Activated T-helper 17 cell treated with anti-CD3 and anti-CD28 coated beads, Interleukin-2, amount 50 U/mL, for 72 hours (primary cell): Measurements from ENCODE around the gene FAM168A. TPM values are rescaled to one million over a fixed set of nuclear protein-coding genes. Genes with fewer than 3 reads are reported as not detected.

ENCODE experiments used
- ATAC-seq: fragments of 150-1000 bp; cut with Tn5 transposase; replicated peaks from 2 replicates; pipeline ENCODE4 v1.10.0; 2021; ENCODE audit warnings: mild to moderate bottlenecking, moderate library complexity
- H3K27ac Mint-ChIP-seq: one replicate; pipeline ENCODE4 v1.8.0; 2022; ENCODE audit warnings: mixed read lengths
- H3K27me3 Mint-ChIP-seq: one replicate; pipeline ENCODE4 v1.8.0; 2022; ENCODE audit warnings: mixed read lengths
- H3K36me3 Mint-ChIP-seq: one replicate; pipeline ENCODE4 v1.8.0; 2022; ENCODE audit warnings: low read depth, mild to moderate bottlenecking, mixed read lengths
- H3K4me1 Mint-ChIP-seq: one replicate; pipeline ENCODE4 v1.8.0; 2022; ENCODE audit warnings: mixed read lengths
- H3K4me3 Mint-ChIP-seq: one replicate; pipeline ENCODE4 v1.8.0; 2022; ENCODE audit warnings: mild to moderate bottlenecking, mixed read lengths
- H3K9me3 Mint-ChIP-seq: one replicate; pipeline ENCODE4 v1.8.0; 2022; ENCODE audit warnings: mixed read lengths
- total RNA-seq, 2 donors: library from RNA; stranded (reverse); gene quantifications; one replicate each; pipeline ENCODE4 v1.2.3, GENCODE V29; 2022

The FAM168A gene
- 10 to 100 TPM; 16.0 to 33.2 TPM for total RNA-seq

- Mint-ChIP-seq H3K27ac (peak within 1 kb of the TSS; percentile 98), H3K27me3 (no peaks in the 10 kb centered on the region), H3K4me3 (peak within 1 kb of the TSS; percentile 99), H3K36me3 (peaks cover 6% of the 10 kb centered on the region), H3K9me3 (no peaks in the 10 kb centered on the region), H3K4me1 (peaks cover 25% of the 10 kb centered on the region)
- peak; percentile 95 for ATAC-seq
Measured at GRCh38 chr11:73597956-73598718, at the start of gene FAM168A. FAM168A (minus strand) TSS chr11:73598112; CDS start chr11:73468474, 129,638 bp downstream.

DNA sequence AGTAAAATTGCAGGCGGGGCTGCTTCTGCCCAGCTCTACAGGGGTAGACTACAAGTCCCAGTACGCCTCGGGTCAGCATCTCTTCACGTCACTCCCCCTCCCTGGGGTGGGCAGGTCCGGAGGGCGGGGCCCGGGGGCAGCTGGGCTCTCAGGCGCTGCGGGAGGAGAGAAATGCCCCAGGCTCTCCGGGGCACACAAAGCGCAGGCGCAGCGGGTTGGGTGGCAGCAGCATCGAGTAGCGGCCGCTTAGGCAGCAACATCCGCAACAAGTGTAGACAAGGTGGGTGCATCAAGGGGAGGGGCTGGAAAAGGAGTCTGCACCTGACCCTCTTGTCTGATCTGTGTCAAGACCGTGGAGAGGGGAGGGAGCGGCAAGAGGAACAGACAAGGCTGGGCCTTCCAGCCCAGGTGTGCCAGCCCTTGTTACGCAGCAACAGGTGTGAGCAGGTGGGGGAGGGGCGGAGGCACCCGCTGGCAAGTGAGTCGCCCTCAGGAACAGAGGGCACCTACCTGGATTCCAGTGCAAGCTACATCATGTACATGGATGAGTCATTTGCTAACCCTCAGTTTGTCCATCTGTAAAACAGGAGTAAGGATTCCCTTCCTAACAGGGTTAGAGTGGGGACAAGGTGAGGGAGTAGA lies 49.7 kb upstream of the FAM168A start:
- peak overlapping the region; percentile 15 for H3K27ac Mint-ChIP-seq
- peak; percentile 100 for ATAC-seq
- peak overlapping the region; percentile 74 for H3K4me3 Mint-ChIP-seq
- no peaks in the 10 kb centered on the region for H3K9me3 Mint-ChIP-seq
- H3K4me1 Mint-ChIP-seq, result peaks cover 5% of the 10 kb centered on the region
- no peaks in the 10 kb centered on the region for H3K27me3 Mint-ChIP-seq
- H3K36me3 Mint-ChIP-seq, result no peaks in the 10 kb centered on the region

GRCh38 chr11:73645972-73646631 lies 48.2 kb upstream of the FAM168A start, which contains the start of gene PLEKHB1:
PLEKHB1 (plus strand) TSS chr11:73646581; CDS start chr11:73646609, 28 bp downstream.
- ATAC-seq, result no peak
- H3K27ac Mint-ChIP-seq, result peak within 1 kb of the TSS; percentile 15

GRCh38 chr11:73645121-73645969 lies 47.4 kb upstream of the FAM168A start:
- H3K27me3 Mint-ChIP-seq, result no peaks in the 10 kb centered on the region
- peaks cover 5% of the 10 kb centered on the region for H3K4me1 Mint-ChIP-seq
- H3K36me3 Mint-ChIP-seq, result no peaks in the 10 kb centered on the region
- H3K9me3 Mint-ChIP-seq, result no peaks in the 10 kb centered on the region
- H3K4me3 Mint-ChIP-seq, result no peak overlapping the region
- no peak overlapping the region for H3K27ac Mint-ChIP-seq
- ATAC-seq, result no peak

More at GRCh38 chr11:73645972-73646631, 48.2 kb upstream of the FAM168A start, which contains the start of gene PLEKHB1:
- Mint-ChIP-seq H3K36me3 (no peaks in the 10 kb centered on the region), H3K27me3 (no peaks in the 10 kb centered on the region), H3K4me1 (peaks cover 5% of the 10 kb centered on the region), H3K9me3 (no peaks in the 10 kb centered on the region), H3K4me3 (peak within 1 kb of the TSS; percentile 74)

DNA sequence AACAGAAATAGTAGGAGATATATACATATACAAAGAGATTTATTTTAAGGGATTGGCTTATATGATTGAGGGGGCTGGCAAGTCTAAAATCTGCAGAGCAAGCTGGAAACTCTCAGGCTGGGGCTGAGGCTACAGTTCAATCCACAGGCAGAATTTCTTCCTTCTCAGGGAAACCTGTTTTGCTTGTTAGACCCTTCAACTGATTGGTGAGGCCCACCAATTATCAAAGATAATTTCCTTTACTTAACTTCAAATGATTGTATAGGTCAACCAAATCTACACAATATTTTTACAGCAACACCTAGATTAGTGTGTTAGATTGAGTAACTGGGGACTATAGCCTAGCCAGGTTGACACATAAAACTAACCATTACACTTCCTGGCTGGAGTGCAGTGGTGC lies 43.8 kb upstream of the FAM168A start:
- H3K27me3 Mint-ChIP-seq, result no peaks in the 10 kb centered on the region
- H3K9me3 Mint-ChIP-seq, result no peaks in the 10 kb centered on the region
- H3K27ac Mint-ChIP-seq, result no peak overlapping the region
- no peaks in the 10 kb centered on the region for H3K36me3 Mint-ChIP-seq
- H3K4me1 Mint-ChIP-seq, result peaks cover under 1% of the 10 kb centered on the region
- no peak overlapping the region for H3K4me3 Mint-ChIP-seq
- ATAC-seq, result no peak

GRCh38 chr11:73640592-73640991 lies 42.7 kb upstream of the FAM168A start:
- no peak overlapping the region for H3K27ac Mint-ChIP-seq

DNA sequence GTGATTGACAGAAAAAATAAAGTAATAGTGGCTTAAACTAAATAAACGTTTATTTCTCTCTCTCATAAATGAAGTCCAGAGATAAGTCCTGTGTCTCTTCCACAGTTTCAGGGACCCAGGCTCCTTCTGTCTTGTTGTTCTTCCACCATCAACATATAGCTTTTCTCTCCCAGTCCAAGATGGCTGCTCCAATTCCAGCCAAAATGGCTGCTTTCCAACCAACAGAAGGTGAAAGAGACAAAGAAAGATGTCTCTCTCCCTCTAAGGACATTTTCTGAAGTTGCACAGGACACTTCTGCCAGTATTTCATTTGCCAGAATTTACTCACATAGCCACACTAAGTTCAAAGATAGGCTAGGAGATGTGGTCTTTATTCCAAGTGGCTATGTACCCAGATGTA lies 39.1 kb upstream of the FAM168A start:
- no peaks in the 10 kb centered on the region for H3K9me3 Mint-ChIP-seq
- ATAC-seq, result no peak
- no peak overlapping the region for H3K27ac Mint-ChIP-seq
- no peaks in the 10 kb centered on the region for H3K36me3 Mint-ChIP-seq
- H3K4me1 Mint-ChIP-seq, result no peaks in the 10 kb centered on the region
- H3K27me3 Mint-ChIP-seq, result no peaks in the 10 kb centered on the region
- no peak overlapping the region for H3K4me3 Mint-ChIP-seq

More at GRCh38 chr11:73640592-73640991, 42.7 kb upstream of the FAM168A start:
- Mint-ChIP-seq H3K4me1 (no peaks in the 10 kb centered on the region), H3K9me3 (no peaks in the 10 kb centered on the region), H3K36me3 (no peaks in the 10 kb centered on the region), H3K27me3 (no peaks in the 10 kb centered on the region), H3K4me3 (no peak overlapping the region)
- ATAC-seq, result no peak

DNA sequence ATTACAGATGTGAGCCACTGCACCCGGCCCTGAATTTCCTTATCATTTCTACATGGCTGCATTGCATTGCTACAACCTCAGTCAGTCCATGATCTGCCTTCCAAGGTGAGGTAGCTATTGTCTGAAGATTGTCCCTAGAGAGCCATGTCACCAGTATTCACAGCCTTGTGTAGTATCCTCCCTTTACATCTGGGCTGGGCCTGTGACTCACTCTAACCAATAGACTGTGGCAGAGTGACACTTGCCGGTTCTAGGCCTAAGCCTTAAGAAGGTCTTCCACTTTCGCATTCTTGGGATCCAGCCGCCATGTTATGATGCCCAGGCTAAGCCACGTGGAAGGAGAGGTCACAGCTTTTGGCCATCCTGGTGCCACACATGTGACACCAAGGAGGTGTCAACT lies 38.3 kb upstream of the FAM168A start:
- H3K9me3 Mint-ChIP-seq, result no peaks in the 10 kb centered on the region
- no peak overlapping the region for H3K4me3 Mint-ChIP-seq
- no peaks in the 10 kb centered on the region for H3K36me3 Mint-ChIP-seq
- H3K27me3 Mint-ChIP-seq, result no peaks in the 10 kb centered on the region
- ATAC-seq, result no peak
- H3K4me1 Mint-ChIP-seq, result no peaks in the 10 kb centered on the region
- H3K27ac Mint-ChIP-seq, result no peak overlapping the region

- ATAC-seq, result no peak
- no peaks in the 10 kb centered on the region for H3K9me3 Mint-ChIP-seq
- H3K27ac Mint-ChIP-seq, result no peak overlapping the region
- no peaks in the 10 kb centered on the region for H3K36me3 Mint-ChIP-seq
- H3K27me3 Mint-ChIP-seq, result no peaks in the 10 kb centered on the region
- H3K4me3 Mint-ChIP-seq, result no peak overlapping the region
- H3K4me1 Mint-ChIP-seq, result no peaks in the 10 kb centered on the region
Measured at GRCh38 chr11:73635721-73636120, 37.8 kb upstream of the FAM168A start.

GRCh38 chr11:73633999-73634398 lies 36.1 kb upstream of the FAM168A start:
- Mint-ChIP-seq H3K27me3 (no peaks in the 10 kb centered on the region), H3K9me3 (no peaks in the 10 kb centered on the region), H3K4me3 (no peak overlapping the region), H3K36me3 (no peaks in the 10 kb centered on the region), H3K27ac (no peak overlapping the region), H3K4me1 (no peaks in the 10 kb centered on the region)
- ATAC-seq, result no peak

- Mint-ChIP-seq H3K9me3 (no peaks in the 10 kb centered on the region), H3K4me1 (no peaks in the 10 kb centered on the region), H3K27ac (no peak overlapping the region), H3K27me3 (no peaks in the 10 kb centered on the region), H3K4me3 (no peak overlapping the region), H3K36me3 (no peaks in the 10 kb centered on the region)
- no peak for ATAC-seq
Measured at GRCh38 chr11:73632996-73633395, 35.1 kb upstream of the FAM168A start.

DNA sequence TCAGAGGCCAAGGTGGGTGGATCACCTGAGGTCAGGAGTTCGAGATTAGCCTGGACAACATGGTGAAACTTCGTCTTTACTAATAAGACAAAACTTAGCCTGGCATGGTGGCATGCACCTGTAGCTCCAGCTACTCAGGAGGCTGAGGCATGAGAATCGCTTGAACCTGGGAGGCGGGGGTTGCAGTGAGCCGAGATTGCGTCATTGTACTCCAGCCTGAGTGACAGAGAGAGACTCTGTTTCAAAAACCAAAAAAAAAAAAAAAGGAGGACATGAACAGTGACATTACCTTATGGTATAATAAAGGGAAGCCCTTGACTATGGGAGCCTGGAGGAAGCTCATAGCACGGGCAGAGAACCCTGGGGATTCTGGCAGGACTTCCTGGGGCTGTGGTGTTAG lies 32.0 kb upstream of the FAM168A start:
- Mint-ChIP-seq H3K36me3 (no peaks in the 10 kb centered on the region), H3K27ac (no peak overlapping the region), H3K9me3 (no peaks in the 10 kb centered on the region), H3K4me3 (no peak overlapping the region), H3K4me1 (no peaks in the 10 kb centered on the region), H3K27me3 (no peaks in the 10 kb centered on the region)
- ATAC-seq, result no peak

- Mint-ChIP-seq H3K4me1 (no peaks in the 10 kb centered on the region), H3K4me3 (no peak overlapping the region), H3K36me3 (no peaks in the 10 kb centered on the region), H3K27ac (no peak overlapping the region), H3K27me3 (peaks cover 15% of the 10 kb centered on the region), H3K9me3 (no peaks in the 10 kb centered on the region)
- peak; percentile 72 for ATAC-seq
Measured at GRCh38 chr11:73625696-73626318, 27.9 kb upstream of the FAM168A start.

DNA sequence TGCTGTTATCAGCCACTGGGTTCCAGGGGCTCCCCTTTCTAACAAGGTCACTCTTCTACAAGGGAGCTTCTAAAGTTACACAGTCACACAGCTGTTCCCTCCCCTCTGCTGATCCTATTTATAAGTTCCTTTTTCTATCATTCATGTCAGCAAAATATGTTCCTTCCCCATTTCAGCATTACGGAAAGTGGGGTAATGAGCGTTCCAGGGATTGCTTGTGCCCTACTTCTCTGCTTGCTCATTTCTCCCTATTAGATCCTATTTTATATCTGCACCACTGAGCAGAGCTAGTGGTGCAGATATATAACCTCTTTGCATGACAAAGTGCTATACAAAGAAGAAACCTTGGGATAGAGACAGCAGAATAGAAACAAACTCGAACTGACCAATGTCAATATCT lies 25.8 kb upstream of the FAM168A start:
- no peaks in the 10 kb centered on the region for H3K36me3 Mint-ChIP-seq

More for the DNA sequence above, 25.8 kb upstream of the FAM168A start:
- peaks cover 18% of the 10 kb centered on the region for H3K27me3 Mint-ChIP-seq
- no peak overlapping the region for H3K27ac Mint-ChIP-seq
- ATAC-seq, result no peak
- H3K9me3 Mint-ChIP-seq, result no peaks in the 10 kb centered on the region
- no peaks in the 10 kb centered on the region for H3K4me1 Mint-ChIP-seq
- H3K4me3 Mint-ChIP-seq, result no peak overlapping the region
